Transverse colon (tissue), 4 donors: ENCODE measurements around the gene DPYD. TPM values are rescaled to one million over a fixed set of nuclear protein-coding genes. Genes with fewer than 3 reads are reported as not detected.

Experiments
- DNase-seq: peaks from one replicate; pipeline ENCODE4 v3.0.0-alpha.2; 2019
- H3K27ac ChIP-seq, 4 donors: fragments of 200-600 bp; sonication (generic); 2 replicates each; pipeline ENCODE4 v1.5.1; 2016 to 2018; ENCODE audit warnings: inconsistent platforms in 4 of 4
- H3K27me3 ChIP-seq: fragments of 200-600 bp; sonication (generic); 2 replicates; pipeline ENCODE4 v1.5.1; 2017; ENCODE audit warnings: inconsistent platforms
- H3K36me3 ChIP-seq, 4 donors: fragments of 200-600 bp; sonication (generic); 2 replicates each; pipeline ENCODE4 v1.5.1; 2017 to 2019; ENCODE audit warnings: inconsistent platforms in 4 of 4
- H3K4me1 ChIP-seq, 4 donors: fragments of 200-600 bp; sonication (generic); 2 replicates each; pipeline ENCODE4 v1.5.1; 2017 to 2020; ENCODE audit warnings: inconsistent platforms in 4 of 4
- H3K4me3 ChIP-seq, 4 donors: fragments of 200-600 bp; sonication (generic); 1 replicate in 1 of 4; 2 replicates in 3 of 4; pipeline versions ENCODE4 v1.5.1 to v1.6.1; 2017 to 2019; ENCODE audit warnings: inconsistent platforms in 4 of 4
- H3K9me3 ChIP-seq, 2 donors: fragments of 200-600 bp; sonication (generic); 2 replicates each; pipeline ENCODE4 v1.5.1; 2017 to 2019; ENCODE audit warnings: inconsistent platforms in 2 of 2
- CTCF ChIP-seq, 5 experiments: fragments of 200-600 bp in 3 of 5; fragments of 450-650 bp in 2 of 5; sonication (generic) in 3 of 5; IDR thresholded peaks; 1 replicate in 2 of 5; 2 replicates in 3 of 5; pipeline ENCODE4 v1.5.1; 2016 to 2017; ENCODE audit warnings: antibody characterized with exemption in 5 of 5, inconsistent platforms in 3 of 5, mild to moderate bottlenecking in 2 of 5, moderate library complexity in 1 of 5
- EP300 ChIP-seq: sonication (generic); formaldehyde crosslinking; IDR thresholded peaks from one replicate; pipeline ENCODE4 v1.6.1; 2017; ENCODE audit warnings: antibody characterized with exemption, low read depth
- POLR2A ChIP-seq: fragments of 450-650 bp; IDR thresholded peaks from one replicate; pipeline ENCODE4 v1.6.1; 2016; ENCODE audit warnings: antibody characterized with exemption, mild to moderate bottlenecking, moderate library complexity
- POLR2AphosphoS5 ChIP-seq, 3 donors: sonication (generic); formaldehyde crosslinking; IDR thresholded peaks; one replicate each; pipeline ENCODE4 v1.6.1; 2016; ENCODE audit warnings: antibody characterized with exemption in 3 of 3
- WGBS, 2 donors: methylation state at CpG; one replicate each; pipeline ENCODE4 v1.1.5; 2018; ENCODE audit warnings: low coverage in 1 of 2; 5-methylcytosine and 5-hydroxymethylcytosine counted together
- in situ Hi-C, 4 donors: fragments of 200-750 bp; cut with MboI; loops; one replicate each; pipeline versions ENCODE4 v1.15.0 to v1.15.1; 2017; ENCODE audit warnings: low sequenced_read_pairs in 3 of 4, low pct_ligation_motif_present in 1 of 4, low pct_unique_long_range_greater_than_20kb in 1 of 4
- intact Hi-C: fragments of 100-400 bp; cut with DNase I; formaldehyde crosslinking; loops from one replicate; pipeline ENCODE4 v1.15.1; 2023; ENCODE audit warnings: low total_unique reads
- total RNA-seq, 4 donors: library from RNA; depleted of rRNA; stranded (reverse); fragments of >200 nt; gene quantifications; one replicate each; pipeline ENCODE4 v1.1.0, GENCODE V29; 2016

The DPYD gene
- total RNA-seq, 4 donors from 2014 or later, result 11.2 to 34.8 (median 26.0) TPM

- H3K9me3 ChIP-seq, result peaks cover 0 to 5% of the 10 kb centered on the region in 2 donors
- in situ Hi-C loops, result no loop called here
- H3K4me3 ChIP-seq, result no peak overlapping the region
- 80 to 84% methylated on average over 4 of the region's 4 CpGs for WGBS, 2 donors
- H3K27ac ChIP-seq, result no peak overlapping the region
- H3K36me3 ChIP-seq, result no peaks in the 10 kb centered on the region
- DNase-seq, result no peak
- TF ChIP-seq POLR2A (no peak), EP300 (no peak), CTCF (IDR thresholded peaks at IDR 0.05) (no peak), POLR2AphosphoS5 (IDR thresholded peaks at IDR 0.05) (no peak)
- H3K27me3 ChIP-seq, result no peaks in the 10 kb centered on the region
- no peaks in the 10 kb centered on the region for H3K4me1 ChIP-seq
- intact Hi-C loops, result no loop called here
Measured at GRCh38 chr1:97038410-97038809, 882.4 kb downstream of the DPYD start.

- in situ Hi-C loops, result no loop called here
- H3K4me1 ChIP-seq, result no peaks in the 10 kb centered on the region
- no peak for DNase-seq
- H3K36me3 ChIP-seq, result no peaks in the 10 kb centered on the region
- no peaks in the 10 kb centered on the region for H3K27me3 ChIP-seq
- 72 to 84% methylated on average over 2 of the region's 2 CpGs for WGBS, 2 donors
- H3K27ac ChIP-seq, result no peak overlapping the region
- no peak overlapping the region for H3K4me3 ChIP-seq
- intact Hi-C loops, result no loop called here
- H3K9me3 ChIP-seq, result no peaks in the 10 kb centered on the region
- TF ChIP-seq POLR2AphosphoS5 (IDR thresholded peaks at IDR 0.05) (no peak), CTCF (IDR thresholded peaks at IDR 0.05) (no peak), POLR2A (no peak), EP300 (no peak)
Measured at GRCh38 chr1:97034651-97035050, 886.2 kb downstream of the DPYD start.

- no peak for TF ChIP-seq CTCF (IDR thresholded peaks at IDR 0.05)
- TF ChIP-seq POLR2AphosphoS5 (IDR thresholded peaks at IDR 0.05), result no peak
- no peak for TF ChIP-seq EP300
- H3K27ac ChIP-seq, result no peak overlapping the region
- H3K36me3 ChIP-seq, result no peaks in the 10 kb centered on the region
- intact Hi-C loops, result no loop called here
- in situ Hi-C loops, result no loop called here
- no peaks in the 10 kb centered on the region for H3K27me3 ChIP-seq
- no peak overlapping the region for H3K4me3 ChIP-seq
- 44 to 69% methylated on average over 2 of the region's 2 CpGs for WGBS, 2 donors
- no peak for DNase-seq
- no peaks in the 10 kb centered on the region for H3K9me3 ChIP-seq
- no peaks in the 10 kb centered on the region for H3K4me1 ChIP-seq
Measured at GRCh38 chr1:97033949-97034348, 886.9 kb downstream of the DPYD start.
